Measurements from ENCODE around the gene KCNQ1OT1.

KCNQ1OT1 gene

GRCh38 chr11:2713094-2713493 lies 13.3 kb upstream of the KCNQ1OT1 start:
- TF ChIP-seq CSDC2 (CRISPR knock-in tag; IDR thresholded peaks at IDR 0.05), result no peak
- no peak for TF ChIP-seq ISL1 (CRISPR knock-in tag; IDR thresholded peaks at IDR 0.05)
- TF ChIP-seq SNAI2 (CRISPR knock-in tag; IDR thresholded peaks at IDR 0.05), result no peak
- TF ChIP-seq TOX (CRISPR knock-in tag; IDR thresholded peaks at IDR 0.05; ENCODE audit: borderline replicate concordance), result no peak
- no peak for TF ChIP-seq CREB5 (CRISPR knock-in tag; IDR thresholded peaks at IDR 0.05; ENCODE audit: low read depth)
- TF ChIP-seq ZC3H10 (CRISPR knock-in tag; IDR thresholded peaks at IDR 0.05), result no peak
- TF ChIP-seq, protein P1, sequence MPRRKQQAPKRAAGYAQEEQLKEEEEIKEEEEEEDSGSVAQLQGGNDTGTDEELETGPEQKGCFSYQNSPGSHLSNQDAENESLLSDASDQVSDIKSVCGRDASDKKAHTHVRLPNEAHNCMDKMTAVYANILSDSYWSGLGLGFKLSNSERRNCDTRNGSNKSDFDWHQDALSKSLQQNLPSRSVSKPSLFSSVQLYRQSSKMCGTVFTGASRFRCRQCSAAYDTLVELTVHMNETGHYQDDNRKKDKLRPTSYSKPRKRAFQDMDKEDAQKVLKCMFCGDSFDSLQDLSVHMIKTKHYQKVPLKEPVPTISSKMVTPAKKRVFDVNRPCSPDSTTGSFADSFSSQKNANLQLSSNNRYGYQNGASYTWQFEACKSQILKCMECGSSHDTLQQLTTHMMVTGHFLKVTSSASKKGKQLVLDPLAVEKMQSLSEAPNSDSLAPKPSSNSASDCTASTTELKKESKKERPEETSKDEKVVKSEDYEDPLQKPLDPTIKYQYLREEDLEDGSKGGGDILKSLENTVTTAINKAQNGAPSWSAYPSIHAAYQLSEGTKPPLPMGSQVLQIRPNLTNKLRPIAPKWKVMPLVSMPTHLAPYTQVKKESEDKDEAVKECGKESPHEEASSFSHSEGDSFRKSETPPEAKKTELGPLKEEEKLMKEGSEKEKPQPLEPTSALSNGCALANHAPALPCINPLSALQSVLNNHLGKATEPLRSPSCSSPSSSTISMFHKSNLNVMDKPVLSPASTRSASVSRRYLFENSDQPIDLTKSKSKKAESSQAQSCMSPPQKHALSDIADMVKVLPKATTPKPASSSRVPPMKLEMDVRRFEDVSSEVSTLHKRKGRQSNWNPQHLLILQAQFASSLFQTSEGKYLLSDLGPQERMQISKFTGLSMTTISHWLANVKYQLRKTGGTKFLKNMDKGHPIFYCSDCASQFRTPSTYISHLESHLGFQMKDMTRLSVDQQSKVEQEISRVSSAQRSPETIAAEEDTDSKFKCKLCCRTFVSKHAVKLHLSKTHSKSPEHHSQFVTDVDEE (CRISPR knock-in tag; IDR thresholded peaks at IDR 0.05), result no peak
- no peak for TF ChIP-seq GLIS3 (CRISPR knock-in tag; IDR thresholded peaks at IDR 0.05)
- no peak for ATAC-seq

DNA sequence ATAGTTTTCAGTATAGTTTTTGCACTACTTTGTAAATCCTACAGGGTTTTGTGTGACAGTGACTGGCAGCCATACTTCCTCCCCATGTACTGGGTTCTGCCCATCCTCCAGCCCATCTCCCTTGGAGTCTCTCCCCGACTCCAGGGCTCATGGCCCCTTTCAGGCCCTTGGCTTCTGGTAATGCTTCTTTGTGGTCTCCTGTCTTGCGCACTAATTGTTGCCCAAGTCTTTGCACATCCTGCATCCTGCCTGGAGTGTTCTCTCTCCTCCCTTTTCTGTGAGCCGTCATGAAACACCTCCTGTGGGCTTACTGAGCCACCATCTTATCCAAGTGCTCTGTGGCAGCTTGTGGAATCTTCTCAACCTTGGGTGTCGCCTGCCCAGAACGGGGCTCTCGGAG lies 11.4 kb upstream of the KCNQ1OT1 start:
- TF ChIP-seq GLIS3 (CRISPR knock-in tag; IDR thresholded peaks at IDR 0.05) (no peak), ARNTL (CRISPR knock-in tag; IDR thresholded peaks at IDR 0.05; ENCODE audit: borderline replicate concordance, low read depth) (no peak), TOX (CRISPR knock-in tag; IDR thresholded peaks at IDR 0.05; ENCODE audit: borderline replicate concordance) (no peak), SNAI2 (CRISPR knock-in tag; IDR thresholded peaks at IDR 0.05) (no peak), RARB (CRISPR knock-in tag; IDR thresholded peaks at IDR 0.05) (no peak)
- TF ChIP-seq, protein P2, sequence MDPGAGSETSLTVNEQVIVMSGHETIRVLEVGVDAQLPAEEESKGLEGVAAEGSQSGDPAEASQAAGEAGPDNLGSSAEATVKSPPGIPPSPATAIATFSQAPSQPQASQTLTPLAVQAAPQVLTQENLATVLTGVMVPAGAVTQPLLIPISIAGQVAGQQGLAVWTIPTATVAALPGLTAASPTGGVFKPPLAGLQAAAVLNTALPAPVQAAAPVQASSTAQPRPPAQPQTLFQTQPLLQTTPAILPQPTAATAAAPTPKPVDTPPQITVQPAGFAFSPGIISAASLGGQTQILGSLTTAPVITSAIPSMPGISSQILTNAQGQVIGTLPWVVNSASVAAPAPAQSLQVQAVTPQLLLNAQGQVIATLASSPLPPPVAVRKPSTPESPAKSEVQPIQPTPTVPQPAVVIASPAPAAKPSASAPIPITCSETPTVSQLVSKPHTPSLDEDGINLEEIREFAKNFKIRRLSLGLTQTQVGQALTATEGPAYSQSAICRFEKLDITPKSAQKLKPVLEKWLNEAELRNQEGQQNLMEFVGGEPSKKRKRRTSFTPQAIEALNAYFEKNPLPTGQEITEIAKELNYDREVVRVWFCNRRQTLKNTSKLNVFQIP (CRISPR knock-in tag; IDR thresholded peaks at IDR 0.05; ENCODE audit: borderline replicate concordance, low read depth), result no peak
- no peak for ATAC-seq

- ATAC-seq, result no peak
- TF ChIP-seq, protein P2 (CRISPR knock-in tag; IDR thresholded peaks at IDR 0.05; ENCODE audit: borderline replicate concordance, low read depth), result no peak
Measured at GRCh38 chr11:2709429-2709828, 9.6 kb upstream of the KCNQ1OT1 start.

DNA sequence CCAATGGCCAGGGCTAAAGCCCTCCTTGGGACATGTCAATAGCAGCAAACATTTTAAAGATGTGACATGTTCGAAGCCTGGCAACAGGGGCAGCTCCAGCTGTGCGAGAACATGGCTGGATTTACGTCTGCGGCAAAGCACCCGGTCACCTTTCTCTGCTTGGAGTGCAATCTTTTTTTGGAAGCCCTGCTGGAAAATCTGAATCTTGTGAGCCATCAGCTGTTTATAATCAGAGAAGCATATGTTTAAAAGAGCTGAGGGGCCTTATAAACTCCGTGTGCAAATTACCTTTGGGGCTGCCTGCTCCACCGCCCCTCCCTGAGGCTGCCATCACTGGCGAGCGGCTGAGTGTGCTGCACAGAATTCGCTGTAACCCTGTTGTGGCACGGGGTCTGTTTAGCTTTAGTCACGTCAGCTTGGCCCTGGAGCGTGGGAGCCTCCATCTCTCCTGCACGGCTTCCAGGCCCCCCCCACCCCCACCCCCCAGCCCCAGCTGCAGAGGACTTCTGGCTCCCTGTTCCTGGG lies 9.0 kb upstream of the KCNQ1OT1 start:
- TF ChIP-seq GLIS3 (CRISPR knock-in tag; IDR thresholded peaks at IDR 0.05) (no peak), SNAI2 (CRISPR knock-in tag; IDR thresholded peaks at IDR 0.05) (no peak), BACH2 (CRISPR knock-in tag; IDR thresholded peaks at IDR 0.05; ENCODE audit: borderline replicate concordance) (no peak), ZNF8 (CRISPR knock-in tag; IDR thresholded peaks at IDR 0.05) (no peak), OSR1 (CRISPR knock-in tag; IDR thresholded peaks at IDR 0.05) (no peak), ZNF70 (CRISPR knock-in tag; IDR thresholded peaks at IDR 0.05) (no peak), PPARA (CRISPR knock-in tag; IDR thresholded peaks at IDR 0.05; ENCODE audit: borderline replicate concordance) (no peak), TOX (CRISPR knock-in tag; IDR thresholded peaks at IDR 0.05; ENCODE audit: borderline replicate concordance) (no peak), TCF4 (CRISPR knock-in tag; IDR thresholded peaks at IDR 0.05; ENCODE audit: borderline replicate concordance) (no peak), ZFP3 (CRISPR knock-in tag; IDR thresholded peaks at IDR 0.05) (no peak), ZC3H10 (CRISPR knock-in tag; IDR thresholded peaks at IDR 0.05) (no peak), PATZ1 (CRISPR knock-in tag; IDR thresholded peaks at IDR 0.05; ENCODE audit: borderline replicate concordance) (no peak), CREB5 (CRISPR knock-in tag; IDR thresholded peaks at IDR 0.05; ENCODE audit: low read depth) (no peak), ISL1 (CRISPR knock-in tag; IDR thresholded peaks at IDR 0.05) (no peak), ZNF565 (CRISPR knock-in tag; conservative IDR thresholded peaks at IDR 0.05; ENCODE audit: low read depth) (no peak)
- TF ChIP-seq, protein P1 (CRISPR knock-in tag; IDR thresholded peaks at IDR 0.05), result no peak
- no peak for ATAC-seq
